Measurements from ENCODE around the gene LRRC37A.
"Not testable (repeated sequence)": the region's sequence is repeated elsewhere in the genome, so short reads cannot be mapped to it uniquely, and the experiment has no call there.

The LRRC37A gene
- 0.10 to 5.4 (median 1.7) reads per million in 4 experiments for total RNA-seq

DNA sequence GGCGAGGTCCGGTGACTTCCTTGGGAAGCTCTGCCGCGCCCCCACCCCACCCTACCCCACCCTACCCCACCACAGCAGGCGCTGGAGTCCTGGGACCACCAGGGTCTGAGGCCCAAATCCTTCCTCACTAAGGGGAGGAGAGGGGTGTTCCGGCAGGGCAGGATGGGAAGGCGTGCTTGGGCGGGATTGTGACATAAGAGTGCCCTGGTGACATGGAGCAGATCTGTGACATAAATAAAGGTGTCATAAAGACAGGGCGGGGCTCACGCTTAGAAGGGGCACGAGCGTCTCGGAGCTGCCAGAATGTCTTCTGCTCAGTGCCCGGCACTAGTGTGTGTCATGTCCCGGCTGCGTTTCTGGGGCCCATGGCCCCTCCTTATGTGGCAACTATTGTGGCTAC, at the start of gene LRRC37A:
Gene LRRC37A (plus strand): TSS at position 301 of the 400 bp plus-strand sequence. CDS start 3 bp downstream, at position 304.
- DNase-seq, result not testable (repeated sequence)

DNA sequence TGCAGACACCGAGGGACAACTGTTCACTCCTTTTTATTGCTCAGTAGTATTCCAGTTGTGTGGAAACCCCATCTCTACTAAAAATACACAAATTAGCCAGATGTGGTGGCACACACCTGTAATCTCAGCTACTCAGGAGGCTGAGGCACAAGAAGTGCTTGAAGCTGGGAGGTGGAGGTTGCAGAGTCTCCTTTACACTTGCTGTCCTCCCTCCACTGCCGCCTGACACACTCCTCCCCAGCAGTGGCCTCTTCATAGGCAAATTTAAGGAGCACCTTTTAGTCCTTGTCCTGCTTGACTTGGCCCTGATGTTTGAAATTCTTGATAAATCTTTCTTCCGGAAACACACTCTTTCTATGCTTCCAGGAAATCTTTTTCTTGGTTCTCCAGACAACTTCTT, 45.8 kb upstream of the LRRC37A start:
- DNase-seq, result not testable (repeated sequence)

DNA sequence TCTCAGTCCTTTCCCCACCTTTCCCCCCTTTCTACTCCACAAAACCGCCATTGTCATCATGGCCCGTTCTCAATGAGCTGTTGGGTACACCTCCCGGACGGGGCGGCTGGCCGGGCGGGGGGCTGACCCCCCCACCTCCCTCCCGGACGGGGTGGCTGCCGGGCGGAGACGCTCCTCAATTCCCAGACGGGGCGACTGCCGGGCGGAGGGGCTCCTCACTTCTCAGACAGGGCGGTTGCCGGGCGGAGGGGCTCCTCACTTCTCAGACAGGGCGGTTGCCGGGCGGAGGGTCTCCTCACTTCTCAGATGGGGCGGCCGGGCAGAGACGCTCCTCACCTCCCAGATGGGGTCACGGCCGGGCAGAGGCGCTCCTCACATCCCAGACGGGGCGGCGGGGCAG, 42.1 kb upstream of the LRRC37A start:
- not testable (repeated sequence) for DNase-seq

DNA sequence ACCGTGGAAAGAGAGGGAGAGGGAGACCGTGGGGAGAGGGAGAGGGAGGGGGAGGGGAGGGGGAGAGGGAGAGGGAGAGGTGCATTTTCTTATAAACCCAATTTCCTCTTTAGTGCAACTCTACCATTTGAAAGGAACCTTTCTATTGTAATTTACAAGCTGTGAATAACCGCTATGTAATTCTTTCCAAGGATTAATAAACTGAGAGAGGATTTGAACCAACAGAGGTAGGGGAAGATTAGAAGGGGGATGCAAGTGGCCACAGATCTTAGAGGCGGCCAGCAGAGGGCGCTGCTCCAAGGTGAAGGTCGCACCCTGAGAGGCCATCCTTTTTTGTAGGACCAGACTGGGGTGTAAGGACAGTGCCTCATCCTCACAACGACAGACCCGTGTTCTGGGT, 41.2 kb upstream of the LRRC37A start:
- DNase-seq, result peak; percentile 62

DNA sequence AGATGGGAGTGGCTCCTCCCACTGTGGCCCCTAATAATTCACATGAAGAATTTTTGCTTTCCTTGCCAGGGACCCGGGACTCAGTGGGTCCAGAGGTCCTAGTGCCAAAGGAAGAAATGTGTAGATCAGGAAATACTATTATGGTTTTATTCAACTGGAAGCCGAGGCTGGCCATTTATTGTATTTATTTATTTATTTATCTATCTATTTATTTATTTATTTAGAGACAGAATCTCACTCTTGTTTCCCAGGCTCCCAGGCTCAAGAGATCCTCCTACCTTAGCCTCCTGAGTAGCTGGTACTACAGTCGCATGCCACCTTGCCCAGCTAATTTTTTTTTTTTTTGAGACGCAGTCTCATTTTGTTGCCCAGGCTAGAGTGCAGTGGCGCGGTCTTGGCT, 40.7 kb upstream of the LRRC37A start:
- not testable (repeated sequence) for DNase-seq

DNA sequence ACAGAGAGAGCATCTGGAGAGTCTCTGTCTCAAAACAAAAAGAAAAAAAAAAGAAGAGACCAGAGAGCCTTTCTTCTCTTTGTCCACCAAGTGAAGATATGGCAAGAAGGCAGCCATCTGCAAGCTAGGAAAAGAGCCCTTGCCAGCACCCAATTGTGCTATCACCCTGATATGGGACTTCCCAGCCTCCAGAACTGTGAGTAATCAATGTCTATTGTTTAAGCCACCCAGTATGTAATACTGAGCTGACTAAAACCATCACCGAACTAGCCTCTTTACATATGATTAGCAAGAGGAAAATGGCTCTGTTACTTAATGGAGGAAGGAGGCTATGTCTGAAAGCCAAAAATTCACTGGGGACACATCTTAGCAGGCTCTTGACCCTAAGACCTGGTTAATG, 38.6 kb upstream of the LRRC37A start:
- DNase-seq, result not testable (repeated sequence)

DNA sequence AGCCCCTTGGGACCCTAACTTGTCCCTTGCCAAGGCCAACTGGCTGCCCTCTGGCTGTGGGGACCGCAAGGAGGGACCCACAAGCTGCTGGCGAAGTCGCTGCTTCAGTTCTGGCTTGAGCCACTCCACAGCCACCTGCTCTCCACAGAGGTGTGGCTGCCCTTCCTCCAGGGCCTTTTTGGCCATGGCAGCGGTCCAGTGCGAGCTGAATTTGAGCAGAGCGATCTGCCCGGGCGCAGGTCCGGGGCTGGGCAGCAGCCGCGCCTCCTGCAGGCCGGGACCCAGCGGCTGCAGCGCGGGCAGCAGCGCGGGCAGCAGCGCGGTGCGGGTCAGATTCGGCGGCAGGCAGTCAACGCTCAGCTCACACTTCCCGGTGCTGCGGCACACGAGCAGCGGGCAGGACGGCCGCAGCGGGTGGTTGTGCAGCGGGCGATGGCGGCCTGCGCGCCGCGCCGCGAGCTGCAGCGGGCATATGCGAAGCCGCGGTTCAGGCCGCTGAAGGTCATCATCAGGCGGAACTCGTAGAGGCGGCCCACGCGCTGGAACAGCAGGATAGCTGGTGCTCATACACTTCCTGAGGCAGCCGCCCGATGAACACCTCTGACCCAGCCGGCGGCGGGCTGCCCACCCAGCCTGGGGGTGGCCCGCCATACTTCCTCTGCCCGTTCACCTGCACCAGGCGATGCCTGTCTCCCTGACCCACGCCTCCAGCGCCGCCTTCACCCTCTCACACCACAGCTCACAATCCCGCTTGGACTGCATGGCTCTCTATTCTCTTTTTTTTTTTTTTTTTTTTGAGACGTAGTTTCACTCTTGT, 34.9 kb upstream of the LRRC37A start:
- DNase-seq, result not testable (repeated sequence)

DNA sequence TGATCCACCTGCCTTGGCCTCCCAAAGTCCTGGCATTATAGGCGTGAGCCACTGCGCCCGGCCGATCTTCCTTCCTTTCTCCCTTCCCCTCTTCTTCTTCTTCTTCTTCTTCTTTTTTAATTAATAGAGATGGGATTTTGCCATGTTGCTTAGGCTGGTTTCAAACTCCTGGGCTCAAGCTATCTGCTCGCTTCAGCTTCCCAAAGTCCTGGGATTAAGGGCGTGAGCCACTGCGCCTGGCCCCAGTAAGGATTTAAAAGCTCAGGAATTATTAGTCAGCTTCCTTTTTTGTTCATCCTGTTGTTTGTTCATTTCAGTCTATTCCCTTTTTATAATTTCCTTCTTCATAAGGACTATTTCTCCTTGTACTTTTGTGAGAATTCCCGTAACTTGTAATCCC, 32.7 kb upstream of the LRRC37A start:
- no peak for DNase-seq

DNA sequence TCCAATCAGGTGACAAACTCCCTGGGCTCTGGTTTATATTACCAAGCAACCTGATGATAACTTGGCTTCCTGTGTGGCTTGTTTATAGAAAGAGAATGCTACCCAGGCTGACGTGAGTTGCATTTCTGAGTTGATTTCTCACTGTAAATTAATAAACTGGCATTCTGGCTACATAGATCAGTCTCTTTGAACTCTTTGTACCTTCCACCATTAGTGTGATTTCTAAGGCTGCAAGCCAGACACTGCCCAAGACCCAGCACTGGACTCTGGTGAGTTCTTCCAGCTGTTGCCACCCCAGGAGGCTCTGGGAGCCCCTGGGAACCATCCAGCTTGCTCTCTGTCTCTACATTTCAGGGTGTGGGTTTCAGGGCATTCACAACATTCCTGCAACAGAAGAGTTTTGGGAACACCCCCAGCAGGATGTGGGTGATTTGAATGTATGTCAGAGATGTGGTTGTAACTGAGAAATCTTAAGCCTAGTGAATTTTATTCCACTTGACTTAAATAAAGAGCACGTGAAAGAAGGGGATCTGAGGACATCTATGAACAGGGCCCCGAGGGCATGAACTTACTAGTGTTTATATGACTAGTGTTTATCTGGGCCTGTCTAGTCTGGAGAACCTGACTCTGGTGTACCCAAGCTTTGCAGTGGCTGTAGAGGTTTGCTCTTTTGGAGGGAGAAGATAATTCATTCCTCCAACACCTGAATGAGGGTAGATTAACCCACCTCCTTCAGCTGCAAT, 30.3 kb upstream of the LRRC37A start:
- no peak for DNase-seq

DNA sequence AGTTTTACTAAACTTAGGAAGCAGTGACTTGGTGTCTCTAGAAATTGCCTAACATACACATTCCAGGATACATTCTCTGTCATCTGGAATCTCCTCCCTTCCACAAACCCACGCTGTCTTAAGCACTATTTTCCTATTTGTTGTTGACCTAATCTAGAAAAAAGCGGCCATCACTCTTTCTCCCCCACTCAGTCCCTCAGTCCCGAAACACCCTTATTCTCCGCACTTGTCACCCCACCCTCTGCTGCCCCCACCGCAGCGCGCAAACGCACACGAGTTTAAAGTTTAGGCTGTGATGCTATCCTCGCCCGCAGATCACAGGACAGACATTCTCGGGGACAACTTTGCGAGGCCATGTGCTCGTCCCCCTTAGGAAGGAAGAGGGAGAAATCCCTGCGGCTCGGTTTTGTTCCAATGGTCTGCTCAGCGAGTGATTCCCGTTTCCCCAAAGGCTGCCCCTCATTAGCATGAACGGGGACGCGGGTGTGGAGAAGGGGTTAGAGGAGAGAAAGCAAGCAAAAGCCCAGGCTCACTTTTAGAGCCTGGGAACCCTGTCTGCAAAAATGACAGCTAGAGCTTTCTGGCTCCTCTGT, 28.8 kb upstream of the LRRC37A start:
- not testable (repeated sequence) for DNase-seq

DNA sequence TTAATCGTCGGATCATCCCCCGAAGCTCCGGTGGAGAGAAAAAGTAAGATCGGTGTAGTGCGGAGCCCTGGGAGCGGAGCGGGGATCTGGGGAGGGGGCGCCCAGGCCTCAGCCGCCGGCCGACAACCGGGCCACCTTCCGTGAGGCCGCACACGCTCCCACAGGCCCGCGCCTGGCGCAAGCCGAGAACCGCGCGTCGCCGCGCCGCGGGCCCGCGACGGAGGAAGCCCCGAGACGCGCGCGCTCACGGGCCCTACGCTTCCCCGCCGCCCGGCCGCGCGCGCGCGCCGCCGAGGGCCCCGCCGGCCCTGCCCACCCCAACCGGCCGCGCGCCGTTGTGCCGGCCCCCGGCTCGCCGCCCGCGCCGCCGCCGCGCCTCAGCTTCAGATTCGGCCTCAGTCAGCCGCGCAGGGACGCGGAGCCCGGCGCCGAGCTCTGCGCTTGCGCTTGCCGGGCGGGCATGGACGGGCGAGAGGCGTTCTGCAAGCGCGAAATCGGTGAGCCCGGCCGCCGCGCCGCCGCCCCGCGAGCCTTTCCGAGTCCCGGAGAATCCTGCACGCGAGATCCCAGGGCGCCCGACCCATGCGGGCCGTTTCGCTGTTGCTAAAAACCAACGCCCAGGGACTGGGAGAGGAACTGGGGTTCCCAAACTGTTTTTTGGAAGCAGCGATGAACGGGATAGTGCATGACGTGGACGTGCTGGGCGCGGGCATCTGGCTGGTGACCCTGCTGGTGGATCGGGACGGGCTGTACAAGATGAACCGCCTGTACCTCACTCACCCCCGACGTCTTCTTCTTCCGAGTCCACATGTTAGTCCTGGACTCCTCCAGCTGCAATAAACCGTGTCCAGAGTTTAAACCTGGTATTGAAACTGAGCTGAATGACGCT, 28.0 kb upstream of the LRRC37A start:
- peak; percentile 74 for DNase-seq

DNA sequence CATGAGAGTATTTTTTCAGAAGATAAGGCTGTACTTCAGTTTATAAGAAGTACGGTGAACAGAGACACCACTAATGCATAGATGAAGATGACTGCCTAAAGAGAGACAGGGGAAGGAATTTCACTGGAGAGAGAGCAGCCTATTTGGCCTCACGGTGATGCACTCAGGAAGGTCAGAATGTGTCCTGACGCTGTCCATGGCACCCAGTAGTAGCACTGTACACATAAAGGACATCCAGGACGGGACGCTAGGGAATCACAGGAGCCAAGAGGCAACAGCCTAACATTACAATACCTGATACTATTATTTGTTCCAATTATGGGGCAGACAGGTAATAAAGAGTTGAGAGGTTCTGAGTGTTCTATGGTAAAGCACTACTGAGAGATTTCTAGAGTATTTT, 24.9 kb upstream of the LRRC37A start:
- no peak for DNase-seq

DNA sequence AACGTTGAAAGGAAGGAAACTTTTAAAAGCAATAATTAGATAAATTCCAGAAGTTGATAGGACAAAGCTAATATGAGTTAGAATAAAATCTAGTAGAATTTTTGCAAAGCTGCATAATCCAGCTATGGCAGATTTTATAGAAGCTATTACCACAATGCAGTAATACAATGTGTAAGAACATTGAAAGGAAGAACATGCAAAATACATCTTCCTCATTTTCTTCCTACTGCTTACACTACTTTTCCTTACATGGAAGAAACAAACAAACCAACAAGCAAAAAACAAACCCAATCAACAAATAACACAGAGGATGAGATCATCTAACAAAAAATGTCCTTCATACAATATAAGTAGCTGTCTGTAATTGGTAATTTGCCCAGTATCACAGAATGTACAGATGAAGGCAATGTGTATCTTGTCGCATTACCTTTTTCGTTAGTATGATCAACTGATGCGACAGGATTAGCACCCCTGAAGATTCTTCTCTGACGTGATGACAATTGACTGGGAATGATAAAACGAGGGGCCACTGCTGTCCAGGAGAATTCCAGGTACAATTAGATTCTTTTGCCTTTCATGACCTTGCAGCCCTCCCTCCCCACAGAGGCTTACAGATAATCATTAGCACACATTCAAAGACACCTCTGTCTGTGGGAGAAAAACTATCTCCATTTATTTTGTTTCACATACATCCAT, 21.2 kb upstream of the LRRC37A start:
- no peak for DNase-seq

DNA sequence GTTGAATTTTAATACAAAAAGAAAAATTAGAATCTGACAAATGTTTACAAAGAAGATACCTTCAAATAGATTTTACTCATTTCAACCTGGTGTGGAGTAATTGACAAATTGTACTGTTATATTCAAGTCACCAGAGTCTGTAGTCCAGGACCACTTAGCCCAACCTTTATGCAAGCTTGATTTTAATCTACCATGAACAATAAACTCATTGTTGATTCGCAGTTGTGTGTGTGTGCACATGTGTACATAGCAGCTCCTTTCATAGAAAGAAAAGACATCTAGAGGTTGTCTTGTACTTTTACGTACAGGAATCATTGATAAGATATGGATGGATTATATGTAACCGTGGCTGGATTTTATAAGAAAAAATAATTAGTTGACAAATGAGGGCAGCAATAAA, 20.7 kb upstream of the LRRC37A start:
- DNase-seq, result no peak

DNA sequence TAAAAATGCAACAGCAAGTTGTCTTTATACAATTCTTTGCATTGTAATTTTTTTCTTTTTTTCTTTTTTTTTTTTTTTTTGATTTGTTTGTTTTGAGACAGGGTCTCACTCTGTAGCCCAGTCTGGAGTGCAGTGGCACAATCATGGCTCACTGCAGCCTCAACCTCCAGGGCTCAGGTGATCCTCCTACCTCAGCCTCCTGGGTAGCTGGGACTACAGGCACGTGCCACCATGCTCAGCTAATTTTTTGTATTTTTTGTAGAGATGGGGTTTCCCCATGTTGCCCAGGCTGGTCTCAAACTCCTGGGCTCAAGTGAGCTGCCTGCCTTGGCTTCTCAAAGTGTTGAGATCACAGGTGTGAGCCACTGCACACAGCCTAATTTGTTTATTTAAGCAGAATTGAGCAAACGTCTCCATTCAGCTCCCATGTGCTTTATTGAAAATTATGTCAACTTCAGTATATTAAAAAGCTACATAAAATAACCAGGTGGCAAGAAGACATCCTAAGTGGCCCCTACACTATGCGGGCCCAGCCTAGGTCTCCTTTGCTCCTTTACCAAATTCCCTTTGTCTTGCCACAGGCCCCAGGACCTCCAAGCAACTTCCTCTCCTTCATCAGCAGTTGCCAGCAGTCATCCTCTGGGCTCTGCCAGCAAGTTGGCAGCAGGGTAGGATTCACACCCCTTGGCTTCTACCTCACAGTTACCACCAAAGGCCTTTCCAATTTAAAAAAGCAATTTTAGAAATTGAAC, 18.0 kb upstream of the LRRC37A start:
- DNase-seq, result not testable (repeated sequence)

DNA sequence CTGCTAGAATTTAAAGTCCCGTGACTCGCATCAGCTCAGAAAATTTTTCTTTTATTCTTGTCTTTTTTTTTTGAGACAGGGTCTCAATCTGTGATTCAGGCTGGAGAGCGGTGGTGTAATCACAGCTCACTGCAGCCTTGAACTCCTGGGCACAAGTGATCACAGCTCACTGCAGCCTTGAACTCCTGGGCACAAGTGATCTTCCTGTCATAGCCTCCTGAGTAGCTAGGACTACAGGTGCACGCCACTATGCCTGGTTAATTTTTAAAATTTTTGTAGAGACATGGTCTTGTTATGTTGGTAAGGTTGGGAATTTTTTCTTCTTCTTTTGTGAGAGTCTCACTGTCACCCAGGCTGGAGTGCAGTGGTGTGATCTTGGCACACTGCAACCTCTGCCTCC, 13.6 kb upstream of the LRRC37A start:
- not testable (repeated sequence) for DNase-seq

DNA sequence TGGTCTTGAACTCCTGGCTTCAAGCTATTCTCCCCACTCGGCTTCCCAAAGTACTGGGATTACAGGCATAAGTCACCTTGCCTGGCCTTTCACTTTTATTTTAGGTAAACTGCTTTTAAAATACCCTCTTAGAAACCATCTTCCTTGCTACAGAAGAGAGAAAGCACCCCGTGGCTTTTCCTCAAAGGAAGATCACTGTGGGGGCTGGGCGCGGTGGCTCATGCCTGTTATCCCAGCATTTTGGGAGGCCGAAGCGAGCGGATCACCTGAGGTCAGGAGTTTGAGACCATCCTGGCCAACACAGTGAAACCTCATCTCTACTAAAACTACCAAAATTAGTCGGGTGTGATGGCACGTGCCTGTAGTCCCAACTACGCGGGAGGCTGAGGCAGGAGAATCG, 12.3 kb upstream of the LRRC37A start:
- DNase-seq, result not testable (repeated sequence)

DNA sequence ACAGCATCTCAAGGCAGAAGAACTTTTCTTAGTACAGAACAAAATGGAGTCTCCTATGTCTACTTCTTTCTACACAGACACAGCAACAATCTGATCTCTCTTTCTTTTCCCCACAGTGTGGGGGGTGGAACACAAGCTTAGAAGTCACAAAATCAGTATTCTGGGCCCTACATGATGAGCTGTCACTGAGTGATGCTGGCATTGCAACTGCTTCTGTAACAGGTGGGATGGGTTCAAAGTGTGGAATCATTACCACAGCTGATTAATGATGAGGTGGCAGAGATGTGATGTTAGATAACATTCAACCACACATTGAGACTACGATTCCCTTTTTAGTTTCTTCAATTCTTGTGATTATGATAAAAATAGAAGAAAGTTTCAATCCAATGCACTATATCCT, 10.5 kb upstream of the LRRC37A start:
- DNase-seq, result not testable (repeated sequence)

DNA sequence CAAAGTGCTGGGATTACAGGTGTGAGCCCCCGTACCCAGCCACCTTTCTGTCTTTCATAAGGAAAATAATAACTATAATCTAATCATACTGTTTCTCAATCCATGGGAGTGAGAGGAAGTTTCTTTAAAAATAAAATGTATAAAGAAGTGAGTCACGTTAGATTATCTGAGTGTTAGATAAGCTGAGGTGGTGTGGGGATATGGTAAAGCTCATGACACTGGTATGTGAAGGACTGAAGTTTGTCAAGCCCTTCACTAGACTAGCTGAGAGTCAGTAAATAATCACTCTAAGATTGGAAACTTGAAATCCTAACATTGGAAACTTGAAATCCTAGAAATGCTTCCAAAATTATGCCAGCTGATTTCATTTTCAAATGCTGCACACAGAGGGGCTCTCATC, 9.4 kb upstream of the LRRC37A start:
- not testable (repeated sequence) for DNase-seq

DNA sequence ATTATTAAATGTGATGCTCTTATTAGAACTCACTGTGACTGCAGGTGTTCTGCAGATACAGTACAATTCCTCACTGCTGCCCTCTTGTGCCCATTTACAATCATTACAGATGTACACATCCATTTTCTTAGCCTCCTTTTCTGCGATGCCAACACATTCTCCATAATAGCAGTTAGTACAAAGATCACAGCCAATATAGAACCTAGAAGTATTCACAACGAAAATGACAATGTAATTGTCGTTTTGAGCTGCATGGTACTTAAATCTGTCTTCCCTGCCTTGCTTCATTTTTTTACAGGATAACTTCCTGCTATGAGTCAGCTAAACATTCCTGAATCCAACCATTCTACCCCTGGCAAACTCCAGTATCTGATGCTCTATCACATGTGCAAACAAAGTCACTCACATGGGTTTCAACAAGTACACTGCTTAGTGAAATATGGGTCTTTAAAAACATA, 8.1 kb upstream of the LRRC37A start:
- peak; percentile 17 for DNase-seq

DNA sequence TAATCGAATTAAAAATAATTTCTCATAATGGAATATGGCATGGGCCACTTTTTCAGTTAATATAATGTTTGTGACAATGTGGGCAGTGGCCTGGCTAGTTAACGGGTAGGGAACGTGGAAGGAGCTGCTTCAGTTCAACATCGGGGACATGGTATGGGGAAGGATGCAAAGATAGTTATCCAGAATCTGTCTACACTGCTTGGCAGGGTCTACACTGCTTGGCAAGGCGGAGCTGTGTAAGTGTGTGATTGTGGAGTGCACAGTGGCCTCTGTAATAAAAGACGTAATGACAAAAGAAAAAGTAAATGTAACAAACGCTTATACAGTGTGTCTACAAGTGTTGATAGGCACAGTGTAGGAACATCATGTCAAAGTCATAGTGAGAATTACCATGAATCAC, 7.3 kb upstream of the LRRC37A start:
- DNase-seq, result not testable (repeated sequence)
